ENCODE data around the gene GDF10.
A peak's percentile ranks its signal among the peaks of the same experiment; 100 is the strongest.

The GDF10 gene, protein sequence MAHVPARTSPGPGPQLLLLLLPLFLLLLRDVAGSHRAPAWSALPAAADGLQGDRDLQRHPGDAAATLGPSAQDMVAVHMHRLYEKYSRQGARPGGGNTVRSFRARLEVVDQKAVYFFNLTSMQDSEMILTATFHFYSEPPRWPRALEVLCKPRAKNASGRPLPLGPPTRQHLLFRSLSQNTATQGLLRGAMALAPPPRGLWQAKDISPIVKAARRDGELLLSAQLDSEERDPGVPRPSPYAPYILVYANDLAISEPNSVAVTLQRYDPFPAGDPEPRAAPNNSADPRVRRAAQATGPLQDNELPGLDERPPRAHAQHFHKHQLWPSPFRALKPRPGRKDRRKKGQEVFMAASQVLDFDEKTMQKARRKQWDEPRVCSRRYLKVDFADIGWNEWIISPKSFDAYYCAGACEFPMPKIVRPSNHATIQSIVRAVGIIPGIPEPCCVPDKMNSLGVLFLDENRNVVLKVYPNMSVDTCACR

DNA sequence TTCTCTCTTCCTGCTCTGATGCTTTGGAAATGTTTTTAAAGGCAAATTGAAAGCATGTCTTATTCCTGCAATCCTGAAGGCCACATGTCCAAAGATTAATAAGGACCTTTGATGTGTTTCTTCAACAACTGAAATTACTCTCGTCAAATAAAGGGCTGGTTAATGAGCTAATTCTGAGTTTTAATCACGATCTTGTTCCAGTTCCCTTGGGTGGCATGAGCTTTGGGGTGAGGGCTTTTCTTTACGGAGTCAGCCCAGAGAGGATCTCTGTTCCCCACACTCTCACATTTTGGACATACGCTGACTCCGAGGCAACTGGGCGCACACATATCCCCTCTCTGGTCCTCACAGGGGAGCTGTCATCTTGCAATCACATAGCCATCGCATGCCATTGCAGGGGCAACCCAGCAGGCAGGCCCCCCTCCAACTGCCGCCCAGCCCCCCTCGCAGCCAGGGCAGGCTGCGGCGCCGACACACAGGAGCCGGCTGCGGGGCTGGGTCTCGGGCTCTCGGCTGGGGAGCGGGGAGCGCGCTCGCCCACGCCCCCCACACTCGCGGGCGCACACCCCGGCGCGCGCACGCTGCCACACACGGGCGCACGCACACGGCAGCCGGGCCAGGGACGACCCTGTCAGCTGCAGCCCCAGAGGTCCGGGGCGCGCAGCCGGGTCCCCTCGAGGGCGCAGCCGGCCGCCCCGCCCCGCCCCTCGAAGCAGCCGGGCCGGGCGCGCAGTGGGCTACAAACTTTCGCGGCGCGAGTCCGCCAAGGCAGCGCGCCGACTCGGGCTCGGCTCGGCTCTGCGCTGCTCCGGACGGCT lies at the start of gene GDF10:
Gene GDF10 (plus strand): TSS at position 587 of the 818 bp plus-strand sequence. CDS start 455 bp downstream, outside the sequence.
- no peak within 1 kb of the TSS for H3K4me3 ChIP-seq
- H3K4me1 ChIP-seq = no peaks in the 10 kb centered on the region
- H3K9me3 ChIP-seq = 0 out of 2 replicates have a peak, but pooled peaks cover 6% of the 10 kb centered on the region
- no peaks in the 10 kb centered on the region for H4K20me1 ChIP-seq
- TF ChIP-seq Cebpa-rat (IDR thresholded peaks at IDR 0.05) = no peak
- peaks cover 36% of the 10 kb centered on the region for H3K27me3 ChIP-seq
- H3K4me2 ChIP-seq = no peak within 1 kb of the TSS
- no peak within 1 kb of the TSS for H3K27ac ChIP-seq
- no peaks in the 10 kb centered on the region for H3K36me3 ChIP-seq
- no peak within 1 kb of the TSS for H3K9ac ChIP-seq

DNA sequence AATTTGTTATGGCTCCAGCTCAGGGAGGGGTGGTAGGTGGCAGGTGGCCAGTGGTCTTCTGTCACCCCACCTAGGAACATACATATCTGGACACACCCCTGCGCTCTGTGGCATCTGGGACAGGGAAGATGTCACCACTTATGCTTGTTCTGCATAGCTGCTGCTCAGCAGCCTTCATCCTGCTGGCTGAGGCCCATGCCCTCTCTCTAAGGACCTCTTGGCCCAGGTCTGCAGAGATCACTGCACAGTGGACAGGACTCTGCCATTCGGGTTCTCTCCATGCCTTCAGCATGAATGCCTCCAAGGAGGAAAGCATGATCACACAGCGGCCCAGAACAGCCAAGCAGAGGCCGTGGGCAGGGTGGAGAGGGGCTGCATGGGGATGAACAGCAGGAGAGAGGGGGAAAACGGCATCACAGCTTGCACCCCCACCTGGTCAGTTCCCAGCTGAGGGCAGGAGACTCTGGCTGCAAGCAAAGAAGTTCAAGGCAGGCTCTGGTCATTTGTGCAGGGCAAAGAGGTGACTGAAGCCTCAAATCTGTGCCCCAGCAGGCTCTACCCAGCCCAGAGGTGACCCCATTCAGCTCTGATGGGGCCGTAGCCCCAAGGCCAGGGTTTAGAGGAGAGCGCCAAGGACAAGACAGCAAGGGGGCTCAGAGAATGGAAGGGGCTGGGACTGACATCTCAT lies 47.8 kb upstream of the GDF10 start:
- Histone ChIP-seq H3K27me3 (no peaks in the 10 kb centered on the region), H3K4me1 (peaks cover 30% of the 10 kb centered on the region), H4K20me1 (no peaks in the 10 kb centered on the region), H3K9me3 (no peaks in the 10 kb centered on the region), H3K4me2 (no peak overlapping the region), H3K36me3 (no peaks in the 10 kb centered on the region), H3K27ac (no peak overlapping the region), H3K4me3 (no peak overlapping the region), H3K9ac (no peak overlapping the region)
- TF ChIP-seq Cebpa-rat (IDR thresholded peaks at IDR 0.05) = no peak

DNA sequence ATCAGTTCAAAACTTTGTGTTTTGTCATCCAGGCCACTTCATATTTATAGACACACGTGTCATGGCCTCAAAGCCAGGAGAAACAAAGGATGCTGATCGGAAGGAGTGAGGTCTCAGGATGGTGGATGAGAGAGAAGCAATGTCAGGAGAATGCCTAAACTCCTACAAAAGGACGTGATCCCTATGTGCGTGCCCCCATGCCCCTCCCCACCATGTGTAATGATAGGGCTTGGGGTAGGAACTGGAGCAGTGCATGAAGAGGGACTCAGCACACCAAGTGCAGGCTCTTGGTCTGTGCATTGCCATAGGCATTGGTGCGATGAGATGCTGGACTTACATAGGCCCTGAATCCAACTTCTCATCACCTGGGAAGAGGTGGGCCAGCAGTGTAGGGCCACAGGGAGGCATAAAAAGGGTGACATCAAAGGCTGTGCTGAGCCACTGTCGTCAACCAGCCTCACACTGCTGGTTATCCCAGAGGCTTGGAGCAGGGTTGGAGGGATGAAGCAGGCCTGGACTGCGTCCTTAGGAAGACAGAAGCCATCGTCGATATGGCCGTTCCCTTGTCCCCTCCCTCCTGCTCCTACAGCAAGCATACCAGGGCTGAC lies 46.9 kb upstream of the GDF10 start:
- H3K4me1 ChIP-seq = peaks cover 39% of the 10 kb centered on the region
- no peaks in the 10 kb centered on the region for H3K36me3 ChIP-seq
- no peak for TF ChIP-seq Cebpa-rat (IDR thresholded peaks at IDR 0.05)
- H3K27me3 ChIP-seq = no peaks in the 10 kb centered on the region
- H3K4me3 ChIP-seq = no peak overlapping the region
- no peak overlapping the region for H3K9ac ChIP-seq
- H3K4me2 ChIP-seq = no peak overlapping the region
- no peaks in the 10 kb centered on the region for H4K20me1 ChIP-seq
- H3K9me3 ChIP-seq = no peaks in the 10 kb centered on the region
- H3K27ac ChIP-seq = no peak overlapping the region

DNA sequence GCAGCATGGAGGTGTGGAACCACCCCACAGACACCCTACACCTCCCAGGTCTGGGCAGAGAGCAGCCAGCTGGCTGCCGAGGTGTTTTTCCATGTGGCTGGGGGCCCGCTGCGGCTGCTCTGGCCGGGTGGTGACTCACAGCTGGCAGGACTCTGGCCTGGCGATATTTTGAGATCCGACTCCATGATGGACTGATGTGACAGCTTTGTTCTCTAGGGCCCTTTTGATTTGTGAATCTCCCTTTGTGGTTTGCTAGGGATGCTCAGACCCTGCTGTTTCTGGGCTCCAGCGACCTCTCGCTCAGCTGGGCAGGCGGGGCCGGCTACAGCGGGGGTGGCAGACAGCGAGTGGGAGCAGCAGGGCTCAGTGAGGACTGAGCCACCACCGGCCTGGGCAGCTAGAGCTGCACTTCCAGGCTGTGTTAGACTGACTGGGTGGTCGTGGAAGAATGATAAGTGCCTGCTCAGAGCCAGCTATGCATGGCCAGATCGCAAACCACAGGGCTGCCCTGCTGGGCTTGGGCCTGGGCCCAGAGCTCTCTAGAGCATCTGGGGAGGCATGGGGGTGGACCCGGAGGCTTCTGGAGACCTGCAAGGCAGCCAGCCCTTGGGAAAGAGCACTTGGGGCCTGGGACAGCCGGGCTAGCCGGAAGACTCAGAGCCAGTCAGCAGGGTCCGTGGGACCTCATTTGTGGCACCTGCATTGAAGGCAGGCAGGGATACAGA lies 46.2 kb upstream of the GDF10 start:
- Histone ChIP-seq H3K9ac (no peak overlapping the region), H3K36me3 (no peaks in the 10 kb centered on the region), H3K9me3 (no peaks in the 10 kb centered on the region), H3K27me3 (no peaks in the 10 kb centered on the region), H4K20me1 (no peaks in the 10 kb centered on the region), H3K4me2 (peak overlapping the region; percentile 65; the same call in 1 of the 2 replicates), H3K27ac (peak overlapping the region; percentile 4; the same call in 1 of the 2 replicates), H3K4me1 (peaks cover 43% of the 10 kb centered on the region), H3K4me3 (no peak overlapping the region)
- TF ChIP-seq Cebpa-rat (IDR thresholded peaks at IDR 0.05) = no peak

DNA sequence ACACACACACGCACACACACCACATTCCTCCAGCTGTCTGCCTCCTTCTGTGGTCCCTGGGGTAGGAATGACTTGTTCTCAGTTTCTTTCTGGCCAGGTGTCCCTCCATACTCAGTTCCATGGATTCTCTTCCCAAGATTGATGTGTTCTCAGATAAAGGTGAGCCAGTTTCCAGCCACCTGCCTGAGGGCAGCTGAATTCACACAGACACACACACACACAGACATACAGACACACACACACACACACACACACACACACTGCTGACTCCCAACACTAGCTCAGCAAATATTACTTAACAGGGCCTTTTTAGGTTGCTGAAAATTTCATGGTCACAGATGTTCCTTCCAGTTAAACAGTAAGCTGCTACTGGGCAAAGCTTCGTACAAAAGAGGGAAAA lies 45.4 kb upstream of the GDF10 start:
- no peak overlapping the region for H3K4me3 ChIP-seq

DNA sequence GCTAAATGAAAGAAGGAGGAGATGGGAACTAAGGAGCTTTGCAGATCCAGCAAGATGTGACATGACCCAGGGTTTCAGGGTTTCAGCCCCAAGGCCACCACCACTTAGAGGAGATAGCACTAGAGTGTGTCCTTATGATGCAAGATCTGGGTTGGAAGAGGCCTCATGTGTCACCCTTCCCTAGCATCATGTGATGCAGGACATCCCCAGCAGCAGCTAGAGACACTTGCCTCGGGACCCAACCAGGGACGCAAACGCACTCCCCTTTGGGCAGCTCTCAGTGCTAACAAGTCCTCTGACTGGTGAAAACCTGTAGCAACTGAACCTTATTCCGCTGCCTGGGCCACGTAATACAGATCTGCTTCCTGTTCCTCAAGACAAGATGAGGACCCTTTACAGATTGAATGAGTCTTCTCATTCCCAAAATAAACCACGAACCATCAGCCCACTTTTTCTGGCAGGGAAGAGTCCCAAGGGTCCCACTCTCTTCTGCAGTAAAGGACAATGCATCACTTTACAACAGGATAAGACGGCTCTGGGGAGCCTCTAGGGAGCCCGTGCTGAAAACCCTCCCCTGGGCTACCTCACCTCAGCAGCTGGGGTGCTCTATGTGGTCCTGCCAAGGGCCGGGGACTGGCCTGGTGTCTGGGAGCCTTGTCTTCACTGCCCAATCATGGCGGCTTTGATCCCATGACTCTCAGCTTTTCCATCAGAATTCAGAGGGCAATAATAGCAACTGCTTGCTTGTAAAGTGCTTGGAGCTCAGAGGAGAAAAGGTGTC lies 44.8 kb upstream of the GDF10 start:
- Histone ChIP-seq H3K4me3 (no peak overlapping the region), H3K9me3 (no peaks in the 10 kb centered on the region), H4K20me1 (no peaks in the 10 kb centered on the region), H3K4me2 (peak overlapping the region; percentile 65), H3K4me1 (peaks cover 46% of the 10 kb centered on the region), H3K36me3 (no peaks in the 10 kb centered on the region), H3K27ac (peak overlapping the region; percentile 35; the same call in 1 of the 2 replicates), H3K9ac (no peak overlapping the region), H3K27me3 (no peaks in the 10 kb centered on the region)
- TF ChIP-seq Cebpa-rat (IDR thresholded peaks at IDR 0.05) = no peak

More for the DNA sequence above, 45.4 kb upstream of the GDF10 start:
- H3K9me3 ChIP-seq = no peaks in the 10 kb centered on the region
- peaks cover 43% of the 10 kb centered on the region for H3K4me1 ChIP-seq
- no peak for TF ChIP-seq Cebpa-rat (IDR thresholded peaks at IDR 0.05)
- peak overlapping the region; percentile 65 for H3K4me2 ChIP-seq
- no peak overlapping the region for H3K27ac ChIP-seq
- H3K27me3 ChIP-seq = no peaks in the 10 kb centered on the region
- H3K9ac ChIP-seq = no peak overlapping the region
- no peaks in the 10 kb centered on the region for H3K36me3 ChIP-seq
- no peaks in the 10 kb centered on the region for H4K20me1 ChIP-seq

DNA sequence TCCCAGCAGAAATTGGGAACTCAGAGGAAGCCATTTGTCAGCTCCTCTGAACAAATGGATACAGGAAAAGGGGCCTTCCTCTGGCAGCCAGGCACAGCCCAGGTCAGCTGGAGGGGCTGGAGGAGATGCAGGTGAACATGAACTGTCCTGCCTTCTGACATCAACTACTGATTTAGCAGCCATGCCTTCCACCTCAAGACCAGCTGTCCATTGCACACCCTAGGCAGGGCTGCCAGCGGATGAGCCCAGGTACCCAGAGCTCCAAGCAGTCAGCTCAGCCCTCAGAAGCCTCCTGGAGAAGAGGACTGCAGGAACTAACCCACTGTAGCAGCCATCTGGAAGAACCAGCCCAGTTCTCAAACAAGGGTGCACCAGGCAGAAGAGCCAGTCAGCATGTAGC lies 44.1 kb upstream of the GDF10 start:
- Histone ChIP-seq H3K4me1 (peaks cover 52% of the 10 kb centered on the region), H3K27ac (no peak overlapping the region), H3K9ac (no peak overlapping the region), H3K4me2 (peak overlapping the region; percentile 65), H3K4me3 (no peak overlapping the region), H4K20me1 (no peaks in the 10 kb centered on the region), H3K27me3 (no peaks in the 10 kb centered on the region), H3K9me3 (no peaks in the 10 kb centered on the region), H3K36me3 (no peaks in the 10 kb centered on the region)
- no peak for TF ChIP-seq Cebpa-rat (IDR thresholded peaks at IDR 0.05)

DNA sequence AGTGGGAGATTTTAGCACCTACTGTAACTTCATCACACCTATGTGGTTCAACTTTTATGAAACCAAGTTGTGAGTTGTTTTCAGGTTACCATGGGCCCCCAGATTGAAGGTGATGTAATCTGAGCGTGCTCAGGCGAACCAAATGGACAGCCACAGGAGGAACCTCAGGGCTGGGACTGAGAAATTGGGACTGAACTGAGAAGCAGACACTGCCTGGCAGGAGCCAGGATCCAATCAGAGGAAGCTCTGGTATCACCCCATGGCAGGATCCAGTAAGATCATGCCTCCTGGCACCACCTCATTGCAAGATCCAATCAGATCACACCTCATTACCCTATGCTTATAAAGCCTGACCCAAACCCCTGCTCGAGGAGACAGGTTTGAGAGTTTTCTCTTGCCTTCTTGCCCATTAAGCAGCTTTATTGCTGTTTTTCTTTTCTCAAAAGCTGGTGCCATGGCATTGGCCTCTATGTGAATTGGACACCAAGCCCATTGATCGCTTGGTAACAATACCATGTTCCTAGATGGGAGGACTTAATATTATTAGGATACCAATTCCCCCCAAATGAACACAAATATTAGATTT lies 43.2 kb upstream of the GDF10 start:
- Histone ChIP-seq H3K4me1 (peaks cover 62% of the 10 kb centered on the region), H3K27me3 (no peaks in the 10 kb centered on the region), H3K9ac (no peak overlapping the region), H3K4me3 (no peak overlapping the region), H3K4me2 (peak overlapping the region; percentile 53; the same call in 1 of the 2 replicates), H3K9me3 (no peaks in the 10 kb centered on the region), H3K27ac (no peak overlapping the region), H4K20me1 (no peaks in the 10 kb centered on the region), H3K36me3 (no peaks in the 10 kb centered on the region)
- no peak for TF ChIP-seq Cebpa-rat (IDR thresholded peaks at IDR 0.05)
